HG02973 (cell line): Measurements from ENCODE around the gene MREG.
"Not testable (repeated sequence)": the region's sequence is repeated elsewhere in the genome, so short reads cannot be mapped to it uniquely, and the experiment has no call there.

Experiments used
- ATAC-seq: cut with Tn5 transposase; IDR thresholded peaks from one replicate; pipeline ENCODE4 v1.9.1; 2021; ENCODE audit warnings: moderate library complexity; ENCODE audit not compliant: unreplicated experiment

MREG gene

GRCh38 chr2:215965532-215966165, 47.7 kb downstream of the MREG start:
- no peak for ATAC-seq

GRCh38 chr2:215961981-215962380, 51.4 kb downstream of the MREG start:
- no peak for ATAC-seq

- ATAC-seq = no peak
Measured at GRCh38 chr2:215958257-215958656, 55.1 kb downstream of the MREG start.

GRCh38 chr2:215957354-215958122, 55.8 kb downstream of the MREG start:
- not testable (repeated sequence) for ATAC-seq

- ATAC-seq = no peak
Measured at GRCh38 chr2:215952860-215953637, 60.3 kb downstream of the MREG start.

GRCh38 chr2:215951558-215951957, 61.8 kb downstream of the MREG start:
- no peak for ATAC-seq

- peak; percentile 92 for ATAC-seq
Measured at GRCh38 chr2:215949991-215950404, 63.4 kb downstream of the MREG start.

GRCh38 chr2:215948051-215948450, 65.3 kb downstream of the MREG start:
- ATAC-seq = no peak

- no peak for ATAC-seq
Measured at GRCh38 chr2:215946586-215946985, 66.8 kb downstream of the MREG start.

GRCh38 chr2:215942194-215942593, 71.2 kb downstream of the MREG start:
- ATAC-seq = no peak

GRCh38 chr2:215941726-215942125, 71.6 kb downstream of the MREG start:
- no peak for ATAC-seq

- no peak for ATAC-seq
Measured at GRCh38 chr2:215940645-215941184, 72.6 kb downstream of the MREG start.

GRCh38 chr2:215937190-215937589, 76.2 kb downstream of the MREG start:
- no peak for ATAC-seq

- no peak for ATAC-seq
Measured at GRCh38 chr2:215933151-215933550, 80.2 kb downstream of the MREG start.

GRCh38 chr2:215931256-215931903, 82.0 kb downstream of the MREG start:
- ATAC-seq = peak; percentile 89

- no peak for ATAC-seq
Measured at GRCh38 chr2:215930505-215931253, 82.7 kb downstream of the MREG start.

- no peak for ATAC-seq
Measured at GRCh38 chr2:215929602-215930335, 83.6 kb downstream of the MREG start.

- no peak for ATAC-seq
Measured at GRCh38 chr2:215928086-215928485, 85.3 kb downstream of the MREG start.

- not testable (repeated sequence) for ATAC-seq
Measured at GRCh38 chr2:215926992-215927391, 86.4 kb downstream of the MREG start.

GRCh38 chr2:215921895-215922294, 91.5 kb downstream of the MREG start:
- no peak for ATAC-seq
